HL-60 (cell line): Measurements from ENCODE around the gene CAMSAP1.

Experiments
- DNase-seq, 2 experiments: peaks; one replicate each; pipeline ENCODE4 v3.0.0-alpha.2; 2010 to 2020; ENCODE audit warnings: low read depth in 1 of 2, low spot score in 1 of 2
- H3K27ac ChIP-seq: fragments of 250-450 bp; sonication (Bioruptor Pico); replicated peaks from 2 replicates; pipeline ENCODE4 v1.5.1; 2020; ENCODE audit warnings: mild to moderate bottlenecking, moderate library complexity
- H3K27me3 ChIP-seq: fragments of 250-450 bp; sonication (Bioruptor Pico); 2 replicates; pipeline ENCODE4 v1.5.1; 2021; ENCODE audit warnings: mild to moderate bottlenecking, moderate library complexity; ENCODE audit not compliant: insufficient read depth, poor library complexity, severe bottlenecking
- H3K4me3 ChIP-seq: replicated peaks from 2 replicates; pipeline ENCODE4 v1.5.1; 2011; ENCODE audit warnings: mild to moderate bottlenecking, control low read depth, low read length; ENCODE audit not compliant: insufficient read depth
- GABPA ChIP-seq: IDR thresholded peaks from 2 replicates; pipeline ENCODE4 v1.6.1; 2012; ENCODE audit warnings: low read depth
- POLR2AphosphoS5 ChIP-seq: IDR thresholded peaks from 2 replicates; pipeline ENCODE4 v1.6.1; 2012; ENCODE audit warnings: low read depth
- SPI1 ChIP-seq: IDR thresholded peaks from 2 replicates; pipeline ENCODE4 v1.6.1; 2012; ENCODE audit warnings: low read depth, mild to moderate bottlenecking, borderline replicate concordance
- TF ChIP-seq, protein P1 (sequence below): IDR thresholded peaks from 2 replicates; pipeline ENCODE4 v1.6.1; 2012; ENCODE audit warnings: low read depth; ENCODE audit not compliant: insufficient replicate concordance
- TF ChIP-seq, protein P2 (sequence below): IDR thresholded peaks from one replicate; pipeline ENCODE4 v1.5.1; 2011; ENCODE audit warnings: low read length, control low read depth, inconsistent platforms; ENCODE audit not compliant: insufficient read depth

CAMSAP1 gene

DNA sequence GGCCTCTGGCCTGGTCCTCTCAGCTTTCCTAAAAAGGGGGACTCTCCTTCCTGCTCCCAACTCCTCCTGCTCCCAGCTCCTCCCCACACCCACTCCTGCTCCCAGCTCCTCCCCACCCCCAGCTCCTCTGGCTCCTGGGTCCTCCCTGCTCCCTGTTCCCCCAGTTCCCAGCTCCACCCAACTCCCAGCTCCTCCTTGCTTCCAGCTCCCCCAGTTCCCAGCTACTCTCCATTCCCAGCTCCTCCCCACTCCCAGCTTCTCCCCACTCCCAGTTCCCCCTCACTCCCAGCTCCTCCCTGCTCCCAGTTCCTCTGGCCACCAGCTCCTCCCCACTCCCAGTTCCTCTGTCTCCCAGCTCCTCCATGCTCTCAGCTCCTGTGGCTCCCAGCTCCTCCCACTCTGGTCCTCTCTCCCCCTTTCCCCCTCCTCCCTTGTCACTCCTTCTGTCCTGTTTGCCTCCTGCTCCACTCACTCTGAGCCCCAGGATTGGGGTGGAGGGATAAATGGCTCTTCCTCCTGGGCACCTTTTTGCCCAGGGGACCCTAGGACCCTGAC lies 129.6 kb downstream of the CAMSAP1 start:
- no peaks in the 10 kb centered on the region for H3K27me3 ChIP-seq
- no peak for DNase-seq
- no peak overlapping the region for H3K27ac ChIP-seq
- no peak for TF ChIP-seq POLR2AphosphoS5
- TF ChIP-seq, protein P1, sequence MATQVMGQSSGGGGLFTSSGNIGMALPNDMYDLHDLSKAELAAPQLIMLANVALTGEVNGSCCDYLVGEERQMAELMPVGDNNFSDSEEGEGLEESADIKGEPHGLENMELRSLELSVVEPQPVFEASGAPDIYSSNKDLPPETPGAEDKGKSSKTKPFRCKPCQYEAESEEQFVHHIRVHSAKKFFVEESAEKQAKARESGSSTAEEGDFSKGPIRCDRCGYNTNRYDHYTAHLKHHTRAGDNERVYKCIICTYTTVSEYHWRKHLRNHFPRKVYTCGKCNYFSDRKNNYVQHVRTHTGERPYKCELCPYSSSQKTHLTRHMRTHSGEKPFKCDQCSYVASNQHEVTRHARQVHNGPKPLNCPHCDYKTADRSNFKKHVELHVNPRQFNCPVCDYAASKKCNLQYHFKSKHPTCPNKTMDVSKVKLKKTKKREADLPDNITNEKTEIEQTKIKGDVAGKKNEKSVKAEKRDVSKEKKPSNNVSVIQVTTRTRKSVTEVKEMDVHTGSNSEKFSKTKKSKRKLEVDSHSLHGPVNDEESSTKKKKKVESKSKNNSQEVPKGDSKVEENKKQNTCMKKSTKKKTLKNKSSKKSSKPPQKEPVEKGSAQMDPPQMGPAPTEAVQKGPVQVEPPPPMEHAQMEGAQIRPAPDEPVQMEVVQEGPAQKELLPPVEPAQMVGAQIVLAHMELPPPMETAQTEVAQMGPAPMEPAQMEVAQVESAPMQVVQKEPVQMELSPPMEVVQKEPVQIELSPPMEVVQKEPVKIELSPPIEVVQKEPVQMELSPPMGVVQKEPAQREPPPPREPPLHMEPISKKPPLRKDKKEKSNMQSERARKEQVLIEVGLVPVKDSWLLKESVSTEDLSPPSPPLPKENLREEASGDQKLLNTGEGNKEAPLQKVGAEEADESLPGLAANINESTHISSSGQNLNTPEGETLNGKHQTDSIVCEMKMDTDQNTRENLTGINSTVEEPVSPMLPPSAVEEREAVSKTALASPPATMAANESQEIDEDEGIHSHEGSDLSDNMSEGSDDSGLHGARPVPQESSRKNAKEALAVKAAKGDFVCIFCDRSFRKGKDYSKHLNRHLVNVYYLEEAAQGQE, result no peak
- TF ChIP-seq SPI1, result no peak
- no peak for TF ChIP-seq GABPA
- TF ChIP-seq, protein P2, sequence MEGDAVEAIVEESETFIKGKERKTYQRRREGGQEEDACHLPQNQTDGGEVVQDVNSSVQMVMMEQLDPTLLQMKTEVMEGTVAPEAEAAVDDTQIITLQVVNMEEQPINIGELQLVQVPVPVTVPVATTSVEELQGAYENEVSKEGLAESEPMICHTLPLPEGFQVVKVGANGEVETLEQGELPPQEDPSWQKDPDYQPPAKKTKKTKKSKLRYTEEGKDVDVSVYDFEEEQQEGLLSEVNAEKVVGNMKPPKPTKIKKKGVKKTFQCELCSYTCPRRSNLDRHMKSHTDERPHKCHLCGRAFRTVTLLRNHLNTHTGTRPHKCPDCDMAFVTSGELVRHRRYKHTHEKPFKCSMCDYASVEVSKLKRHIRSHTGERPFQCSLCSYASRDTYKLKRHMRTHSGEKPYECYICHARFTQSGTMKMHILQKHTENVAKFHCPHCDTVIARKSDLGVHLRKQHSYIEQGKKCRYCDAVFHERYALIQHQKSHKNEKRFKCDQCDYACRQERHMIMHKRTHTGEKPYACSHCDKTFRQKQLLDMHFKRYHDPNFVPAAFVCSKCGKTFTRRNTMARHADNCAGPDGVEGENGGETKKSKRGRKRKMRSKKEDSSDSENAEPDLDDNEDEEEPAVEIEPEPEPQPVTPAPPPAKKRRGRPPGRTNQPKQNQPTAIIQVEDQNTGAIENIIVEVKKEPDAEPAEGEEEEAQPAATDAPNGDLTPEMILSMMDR, result no peak
- no peak overlapping the region for H3K4me3 ChIP-seq

DNA sequence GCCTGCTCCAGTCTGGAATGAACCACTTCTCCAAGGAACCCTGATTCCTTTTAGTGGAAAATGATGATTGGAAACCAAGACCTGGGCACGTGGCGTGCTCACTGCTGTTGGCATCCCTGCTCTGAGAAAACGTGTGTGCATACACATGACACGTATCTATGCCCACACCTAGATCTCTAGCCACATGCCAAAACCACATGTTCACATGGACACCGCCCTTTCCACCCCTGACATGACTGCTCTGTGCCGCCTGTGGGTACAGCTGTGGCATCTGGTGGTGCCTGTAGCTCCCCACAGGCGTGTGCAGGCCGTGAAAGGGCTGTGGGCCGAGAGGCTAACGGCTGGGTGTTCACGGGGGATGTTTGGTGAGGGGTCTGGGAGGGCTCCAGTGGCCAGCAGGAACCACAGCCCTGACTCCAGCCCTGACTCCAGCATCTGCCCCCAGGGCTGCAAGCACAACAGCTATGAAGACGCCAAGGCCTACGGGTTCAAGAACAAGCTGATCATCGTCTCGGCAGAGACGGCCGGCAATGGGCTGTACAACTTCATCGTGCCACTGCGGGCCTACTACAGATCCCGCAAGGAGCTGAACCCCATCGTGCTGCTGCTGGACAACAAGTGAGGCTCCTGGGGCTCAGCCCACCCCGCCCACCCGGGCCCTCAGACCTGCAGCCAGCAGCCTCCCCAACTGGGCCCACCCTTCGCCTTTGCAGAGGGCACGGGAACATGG lies 130.3 kb downstream of the CAMSAP1 start:
- no peak for TF ChIP-seq POLR2AphosphoS5
- TF ChIP-seq SPI1, result no peak
- TF ChIP-seq, protein P2, result no peak
- no peak overlapping the region for H3K27ac ChIP-seq
- no peak for DNase-seq
- H3K4me3 ChIP-seq, result no peak overlapping the region
- no peaks in the 10 kb centered on the region for H3K27me3 ChIP-seq

DNA sequence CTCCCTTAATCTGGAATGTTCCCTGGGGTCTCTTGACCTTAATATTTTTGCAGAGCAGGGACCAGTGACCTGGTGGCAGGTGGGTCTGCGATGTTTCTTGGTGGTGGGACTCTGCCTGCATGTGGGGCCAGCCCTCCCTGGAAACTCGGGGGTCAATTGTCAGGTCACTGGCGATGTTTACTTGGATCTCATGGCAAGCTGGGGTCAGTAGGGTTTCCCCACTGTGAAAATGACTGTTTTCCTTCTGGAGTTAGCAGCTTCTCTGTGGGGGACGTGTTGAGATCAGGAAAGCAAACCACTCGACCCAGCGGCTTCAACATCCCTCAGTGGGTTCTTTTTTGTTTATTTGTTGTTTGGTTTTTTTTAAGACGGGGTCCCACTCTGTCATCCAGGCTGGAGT lies 131.4 kb downstream of the CAMSAP1 start:
- no peak for DNase-seq
- H3K27ac ChIP-seq, result no peak overlapping the region
- no peak for TF ChIP-seq GABPA
- TF ChIP-seq, protein P1, result no peak
- TF ChIP-seq, protein P2, result no peak
- no peak for TF ChIP-seq POLR2AphosphoS5
- H3K4me3 ChIP-seq, result no peak overlapping the region
- H3K27me3 ChIP-seq, result no peaks in the 10 kb centered on the region
